Stimulated activated CD4-positive, alpha-beta T cell treated with anti-CD3 and anti-CD28 coated beads, Interleukin-1b, Interleukin-23, amount 100 ng/mL, for 1 hour (primary cell): ENCODE results near the gene DOCK6.
"Not testable (repeated sequence)": the region's sequence is repeated elsewhere in the genome, so short reads cannot be mapped to it uniquely, and the experiment has no call there.

Source experiments
- DNase-seq, 2 donors: peaks; one replicate each; pipeline ENCODE4 v3.0.0-alpha.2; 2020; ENCODE audit warnings: low read depth in 2 of 2

DOCK6 gene

DNA sequence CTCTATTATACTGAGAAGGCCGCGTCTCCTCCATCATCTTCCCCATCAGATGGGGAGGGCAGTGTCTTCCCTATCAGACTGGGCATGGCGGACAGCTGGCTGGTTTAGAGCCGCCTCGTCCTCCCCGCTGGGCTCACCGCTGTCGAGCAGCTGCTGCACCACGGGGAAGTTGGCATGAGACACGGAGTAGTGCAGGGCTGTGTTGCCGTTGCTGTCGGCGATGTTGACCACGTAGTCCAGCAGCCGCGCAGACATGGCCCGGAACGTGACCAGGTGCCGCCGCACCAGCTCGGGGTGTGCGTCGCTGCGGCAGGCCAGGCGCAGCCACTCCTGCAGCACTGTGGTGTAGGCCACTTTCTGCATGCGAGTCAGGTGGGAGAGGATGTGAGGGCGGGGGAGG, 88.0 kb downstream of the DOCK6 start:
- no peak for DNase-seq

DNA sequence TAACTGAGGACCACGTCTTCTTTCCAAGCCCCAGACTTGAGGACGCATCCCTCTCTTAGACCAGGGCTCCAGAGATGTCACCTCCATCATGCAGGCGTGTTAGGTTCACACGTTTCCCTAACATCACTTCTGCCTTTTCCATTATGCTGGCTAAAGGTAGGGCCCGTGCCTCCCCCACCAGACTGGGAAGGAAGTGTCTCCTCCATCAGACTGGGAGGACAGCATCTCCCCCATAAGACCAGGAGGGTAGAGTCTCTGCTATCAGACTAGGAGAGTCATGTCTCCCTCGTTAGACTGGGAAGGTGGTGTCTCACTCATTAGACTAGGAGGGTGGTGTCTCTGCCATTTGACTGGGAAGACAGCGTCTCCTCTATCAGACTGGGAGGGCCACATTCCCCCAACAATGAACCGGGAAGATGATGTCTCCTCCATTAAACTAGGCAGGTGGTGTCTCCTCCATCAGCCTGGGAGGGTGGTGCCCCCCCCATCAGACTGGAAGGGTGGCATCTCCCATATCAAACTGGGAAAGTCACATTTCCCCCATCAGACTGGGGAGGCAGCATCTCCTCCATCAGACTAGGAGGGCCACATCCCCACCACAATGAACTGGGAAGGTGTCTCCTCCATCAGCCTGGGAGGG, 88.7 kb downstream of the DOCK6 start:
- no peak for DNase-seq

DNA sequence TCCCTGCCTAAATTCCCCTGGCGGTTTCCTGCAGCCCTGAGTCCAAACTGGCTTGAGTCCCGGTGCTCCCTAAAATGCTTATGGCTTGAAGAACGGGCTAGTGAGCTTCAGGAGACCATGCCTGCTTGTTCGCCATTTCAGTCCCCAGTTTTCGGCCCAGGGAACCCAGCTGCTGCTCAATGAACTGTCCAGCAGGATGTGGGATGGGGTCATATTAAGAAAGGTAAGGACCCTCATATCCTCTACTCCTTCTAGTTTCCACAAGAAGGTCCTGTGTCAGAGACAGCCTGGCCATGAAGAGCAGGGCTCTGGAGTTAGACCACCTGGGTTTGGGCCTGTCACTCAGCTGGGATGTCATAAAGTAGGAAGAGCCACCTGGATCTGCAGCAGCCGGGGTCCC, 89.7 kb downstream of the DOCK6 start:
- no peak for DNase-seq

DNA sequence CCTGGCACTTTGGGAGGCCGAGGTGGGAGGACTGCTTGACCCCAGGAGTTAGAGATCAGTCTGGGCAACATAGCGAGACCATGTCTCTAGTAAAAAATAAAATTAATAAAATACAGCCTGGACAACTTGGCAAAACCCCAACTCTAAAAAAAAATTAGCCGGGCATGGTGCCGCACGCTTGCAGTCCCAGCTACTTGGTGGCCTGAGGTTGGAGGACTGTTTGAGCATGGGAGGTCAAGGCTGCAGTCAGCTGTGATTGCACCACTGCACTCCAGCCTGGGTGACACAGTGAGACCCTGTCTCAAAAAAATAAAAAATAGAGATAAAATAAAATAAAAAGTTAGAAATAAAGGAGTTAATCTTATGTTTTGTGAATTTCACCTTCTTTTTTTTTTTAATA, 91.2 kb downstream of the DOCK6 start:
- no peak for DNase-seq

DNA sequence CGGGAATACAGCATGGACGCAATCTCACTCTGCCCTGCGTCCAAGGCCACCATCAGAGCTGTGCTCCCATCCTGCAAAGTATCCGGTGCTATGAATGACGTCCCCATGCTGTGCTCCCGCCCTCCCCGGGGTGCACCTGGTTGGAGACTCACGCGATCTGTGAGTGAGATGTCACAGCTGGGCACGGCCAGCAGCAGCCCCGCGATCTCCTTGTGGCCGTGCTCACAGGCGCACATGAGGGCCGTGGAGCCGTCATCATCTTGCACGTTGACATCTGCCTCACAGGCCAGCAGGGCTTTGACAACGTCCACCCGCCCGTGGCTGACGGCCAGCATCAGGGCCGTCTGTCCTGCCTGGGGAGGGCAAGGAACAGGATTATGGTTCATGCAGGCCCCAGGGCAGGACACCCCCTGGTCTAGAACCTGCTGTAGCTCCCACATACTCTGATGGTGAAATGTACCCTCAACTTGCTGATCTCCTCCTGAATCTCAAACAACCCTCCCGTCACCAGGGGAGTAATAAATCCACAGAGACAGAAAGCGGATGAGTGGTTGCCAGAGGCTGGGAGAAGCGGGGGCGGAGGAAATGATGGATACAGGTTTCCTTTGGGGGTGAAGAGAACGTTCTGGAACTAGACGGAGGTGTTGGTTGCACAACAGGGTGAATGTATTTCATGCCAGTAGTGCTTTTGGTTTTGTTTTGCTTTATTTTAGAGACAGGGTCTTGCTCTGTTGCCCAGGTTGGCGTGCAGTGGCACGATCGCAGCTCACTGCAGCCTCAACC, 92.2 kb downstream of the DOCK6 start:
- DNase-seq = no peak

DNA sequence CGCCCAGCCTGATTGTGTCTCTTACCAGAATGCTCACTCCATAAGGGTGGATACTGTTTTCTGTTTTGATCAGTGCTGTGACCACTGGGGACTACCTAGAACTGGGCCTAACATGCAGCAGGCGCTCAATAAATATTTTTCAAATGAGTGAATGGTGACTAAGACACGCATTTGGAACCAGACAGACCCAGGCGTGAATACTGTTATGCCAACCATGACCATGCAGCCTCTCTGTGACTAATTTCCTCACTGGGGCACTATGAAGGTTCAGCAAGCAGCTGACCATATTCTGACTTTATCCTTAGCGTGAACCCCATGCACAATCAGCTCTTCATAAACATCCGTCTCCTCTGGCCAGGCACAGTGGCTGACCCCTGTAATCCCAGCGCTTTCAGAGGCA, 93.8 kb downstream of the DOCK6 start:
- no peak for DNase-seq

DNA sequence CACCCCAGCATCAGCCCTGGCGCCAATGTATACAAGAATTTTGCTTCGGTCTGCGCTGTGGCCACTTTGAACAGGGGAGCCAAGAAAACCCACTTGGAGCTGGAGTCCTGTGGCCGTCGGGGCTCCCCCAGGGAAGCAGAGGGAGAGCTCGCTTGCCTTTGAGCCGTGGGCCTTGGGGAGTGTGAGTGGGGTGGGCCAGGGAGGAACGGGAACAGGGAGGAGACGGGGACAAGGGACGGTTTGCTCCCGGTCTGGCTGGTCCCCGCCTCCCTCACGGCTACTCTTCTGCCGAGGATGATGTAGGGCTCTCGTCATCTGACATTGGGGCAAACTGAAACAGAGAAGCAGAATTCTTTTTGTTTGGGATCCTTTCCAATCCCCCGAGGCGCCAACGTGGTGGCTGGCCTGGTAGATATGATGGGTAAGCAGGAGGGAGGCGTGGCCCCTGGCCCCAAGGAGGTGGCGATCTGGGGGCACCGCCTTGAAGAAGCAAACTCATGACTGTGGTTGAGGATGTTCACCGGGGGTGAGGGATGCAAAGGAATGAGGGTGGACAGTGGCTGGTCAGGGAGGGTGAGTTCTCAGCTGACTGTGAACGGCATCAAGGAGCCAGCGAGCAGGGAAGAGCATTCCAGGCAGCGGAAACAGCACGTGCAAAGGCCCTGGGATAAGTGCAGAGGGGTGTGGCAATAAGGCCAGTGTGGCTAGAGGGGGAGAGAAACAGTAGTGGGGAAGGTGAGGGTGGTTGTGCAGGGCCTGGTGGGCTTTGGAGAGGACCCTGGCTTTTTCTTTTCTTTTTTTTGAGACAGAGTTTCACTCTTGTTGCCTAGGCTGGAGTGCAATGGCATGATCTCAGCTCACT, 95.8 kb downstream of the DOCK6 start:
- no peak for DNase-seq

DNA sequence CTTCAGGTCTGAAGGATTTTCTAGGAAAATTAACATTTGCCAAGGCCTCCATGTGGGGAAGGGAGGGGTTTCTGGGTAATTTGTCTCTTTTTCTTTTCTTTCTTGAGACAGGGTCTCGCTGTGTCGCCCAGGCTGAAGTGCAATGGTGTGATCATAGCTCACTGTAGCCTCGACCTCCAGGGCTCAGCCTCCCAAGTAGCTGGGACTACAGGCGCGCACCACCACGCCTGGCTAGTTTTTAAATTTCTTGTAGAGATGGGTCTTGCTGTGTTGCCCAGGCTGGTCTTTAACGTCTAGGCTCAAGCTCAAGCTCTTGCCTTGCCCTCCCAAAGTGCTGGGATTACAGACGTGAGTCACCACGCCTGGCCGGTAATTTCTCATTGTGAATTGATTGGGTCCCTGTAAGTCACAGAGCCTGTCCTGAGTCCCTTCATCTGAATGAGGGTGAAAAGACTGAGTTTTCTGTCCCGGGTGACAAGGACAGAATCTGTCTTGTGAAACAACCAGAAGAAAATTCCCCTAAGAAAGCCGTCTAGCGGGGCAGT, 96.8 kb downstream of the DOCK6 start:
- no peak for DNase-seq

DNA sequence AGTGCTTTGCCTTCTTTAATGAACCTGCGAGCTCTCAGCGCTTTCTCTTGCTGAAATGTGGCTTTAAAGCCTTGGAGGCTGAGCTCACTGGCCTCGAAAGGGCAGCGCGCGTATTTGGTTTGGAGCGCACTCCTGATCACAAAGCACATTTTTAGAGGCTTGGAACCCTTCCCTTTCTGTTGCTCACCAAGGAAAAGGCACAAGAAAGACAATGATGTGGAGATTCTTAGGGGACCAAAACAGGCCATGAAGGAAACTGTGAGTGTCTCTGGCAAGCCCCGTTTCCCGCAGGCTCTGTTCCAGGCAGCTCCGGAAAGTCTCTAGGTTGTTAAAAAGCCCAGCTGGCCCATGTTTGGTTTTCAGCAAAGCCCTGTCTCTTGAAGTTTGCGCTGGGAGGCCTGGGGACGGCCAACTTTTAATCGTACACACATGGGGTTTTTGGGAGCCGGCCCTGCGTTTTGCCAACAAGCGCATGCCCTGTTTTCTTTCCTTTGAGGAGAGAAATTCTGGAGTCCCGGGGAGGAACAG, 97.4 kb downstream of the DOCK6 start:
- DNase-seq = no peak

DNA sequence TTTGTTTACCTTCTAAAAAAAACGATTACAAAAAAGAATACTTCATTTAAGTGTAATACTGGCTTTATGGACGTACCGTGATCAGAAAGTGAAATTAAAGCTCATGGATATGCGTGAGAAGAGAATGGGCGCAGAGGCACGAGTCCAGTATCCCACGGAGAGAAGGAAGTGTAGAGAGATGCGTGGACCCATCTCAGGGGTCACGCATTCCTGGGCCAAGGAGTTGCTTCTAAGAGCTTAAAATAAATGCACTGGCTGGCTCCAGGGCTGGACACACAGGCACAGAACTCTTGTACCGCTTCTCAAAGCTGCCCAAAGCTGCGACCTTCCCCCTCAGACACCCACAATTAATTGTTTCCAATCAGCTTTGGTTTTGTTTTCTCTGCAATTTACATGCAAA, 98.0 kb downstream of the DOCK6 start:
- no peak for DNase-seq

DNA sequence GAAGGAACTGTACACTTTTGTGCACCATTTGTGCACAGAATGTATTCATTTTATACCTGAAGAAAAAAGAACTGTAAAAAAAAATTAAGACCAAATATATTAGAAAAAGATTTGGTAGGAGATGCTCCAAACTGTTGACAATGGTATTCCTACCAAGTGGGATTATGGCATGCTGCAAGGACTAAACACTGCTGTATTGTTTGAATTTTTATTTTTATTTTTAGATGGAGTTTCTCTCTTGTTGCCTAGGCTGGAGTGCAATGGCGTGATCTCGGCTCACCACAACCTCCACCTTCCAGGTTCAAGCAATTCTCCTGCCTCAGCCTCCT, 101.9 kb downstream of the DOCK6 start:
- not testable (repeated sequence) for DNase-seq

DNA sequence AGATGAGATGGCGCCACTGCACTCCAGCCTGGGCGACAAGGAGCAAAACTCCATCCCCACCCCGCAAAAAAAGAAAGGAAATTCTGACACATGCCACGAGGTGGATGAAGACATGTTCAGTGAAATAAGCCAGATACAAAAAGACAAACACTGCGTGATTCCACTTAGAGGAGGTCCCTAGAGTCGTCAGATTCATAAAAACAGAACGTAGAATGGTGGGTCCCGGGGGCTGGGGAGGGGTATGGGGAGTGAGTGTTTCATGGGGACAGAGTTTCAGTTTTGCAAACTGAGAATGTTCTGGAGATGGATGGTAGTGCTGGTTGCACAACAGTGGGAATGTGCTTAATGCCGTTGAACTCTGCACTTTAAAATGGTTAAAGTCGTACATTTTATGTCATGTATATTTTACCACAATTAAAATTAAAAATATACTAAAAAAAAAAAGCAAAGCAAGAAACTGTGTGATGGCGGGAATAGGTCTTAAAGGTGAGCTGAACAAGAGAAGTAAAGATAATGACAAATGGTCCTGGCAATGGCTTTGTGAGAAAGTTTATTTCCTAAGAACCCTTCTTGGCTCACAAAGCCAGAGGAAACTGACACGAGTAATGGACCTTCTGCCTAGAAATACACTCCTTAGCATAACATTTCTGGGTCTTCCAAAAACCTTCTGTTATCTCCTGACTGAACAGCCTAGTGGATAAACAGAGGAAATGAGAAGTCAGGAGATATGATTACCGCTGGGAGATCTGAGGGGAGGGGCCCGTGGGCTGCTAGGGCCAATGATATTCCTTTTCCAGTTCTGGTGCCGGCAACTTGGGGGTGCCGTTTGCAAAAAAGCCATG, 102.5 kb downstream of the DOCK6 start:
- no peak for DNase-seq

DNA sequence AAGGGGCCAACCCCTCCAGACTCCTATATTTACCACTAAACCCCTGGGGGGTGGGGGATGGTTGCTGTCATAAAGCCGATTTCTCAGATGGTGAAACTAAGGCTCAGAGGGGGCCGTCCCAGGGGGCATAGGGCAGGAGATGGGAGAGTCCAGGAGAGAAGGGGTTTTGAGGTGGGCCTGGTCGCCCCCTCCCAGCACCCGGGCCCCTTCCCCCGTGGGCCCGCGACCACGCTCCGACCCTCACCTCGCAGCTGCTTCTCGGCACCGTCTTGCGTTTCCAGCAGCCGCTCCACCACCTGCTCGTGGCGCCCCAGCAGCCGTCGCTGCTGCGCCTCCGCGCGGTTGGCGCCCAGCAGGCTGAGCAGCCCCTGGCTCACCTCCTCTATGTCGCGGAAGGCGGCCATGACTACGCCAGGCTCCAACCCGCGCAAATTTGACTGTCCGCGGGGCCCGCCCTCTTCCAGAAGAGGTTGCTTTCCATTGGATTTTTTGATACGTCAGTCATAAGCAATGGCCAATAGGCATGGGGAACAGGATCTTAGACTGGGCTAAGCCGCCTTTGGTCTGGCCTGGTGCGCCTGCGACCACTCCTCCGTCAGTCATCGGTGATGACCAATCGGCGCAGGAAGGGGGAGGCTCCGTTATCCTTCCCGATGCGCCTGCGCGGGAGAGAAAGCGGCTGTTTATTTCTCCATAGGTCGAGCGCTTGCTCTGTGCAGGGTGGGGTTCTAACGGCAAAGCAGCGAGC, 106.8 kb downstream of the DOCK6 start, which contains the start of gene SPC24:
TSS of gene SPC24 (minus strand) at position 410 of the 748 bp plus-strand sequence. CDS start at position 404, 6 bp downstream.
- peak; percentile 61 to 80 for DNase-seq

DNA sequence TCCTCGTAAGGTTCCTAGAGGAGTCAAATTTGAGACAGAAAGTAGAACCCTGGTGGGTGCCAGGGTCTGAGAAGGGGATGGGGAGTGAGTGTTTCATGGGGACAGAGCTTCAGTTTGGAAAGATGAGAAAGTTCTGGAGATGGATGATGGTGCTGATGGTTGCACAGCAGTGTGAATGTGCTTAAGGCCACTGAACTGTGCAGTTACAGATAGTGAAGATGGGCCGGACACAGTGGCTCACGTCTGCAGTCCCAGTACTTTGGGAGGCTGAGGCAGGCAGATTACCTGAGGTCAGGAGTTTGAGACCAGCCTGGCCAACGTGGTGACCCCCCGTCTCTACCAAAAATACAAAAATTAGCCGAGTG, 107.7 kb downstream of the DOCK6 start:
- DNase-seq = no peak

DNA sequence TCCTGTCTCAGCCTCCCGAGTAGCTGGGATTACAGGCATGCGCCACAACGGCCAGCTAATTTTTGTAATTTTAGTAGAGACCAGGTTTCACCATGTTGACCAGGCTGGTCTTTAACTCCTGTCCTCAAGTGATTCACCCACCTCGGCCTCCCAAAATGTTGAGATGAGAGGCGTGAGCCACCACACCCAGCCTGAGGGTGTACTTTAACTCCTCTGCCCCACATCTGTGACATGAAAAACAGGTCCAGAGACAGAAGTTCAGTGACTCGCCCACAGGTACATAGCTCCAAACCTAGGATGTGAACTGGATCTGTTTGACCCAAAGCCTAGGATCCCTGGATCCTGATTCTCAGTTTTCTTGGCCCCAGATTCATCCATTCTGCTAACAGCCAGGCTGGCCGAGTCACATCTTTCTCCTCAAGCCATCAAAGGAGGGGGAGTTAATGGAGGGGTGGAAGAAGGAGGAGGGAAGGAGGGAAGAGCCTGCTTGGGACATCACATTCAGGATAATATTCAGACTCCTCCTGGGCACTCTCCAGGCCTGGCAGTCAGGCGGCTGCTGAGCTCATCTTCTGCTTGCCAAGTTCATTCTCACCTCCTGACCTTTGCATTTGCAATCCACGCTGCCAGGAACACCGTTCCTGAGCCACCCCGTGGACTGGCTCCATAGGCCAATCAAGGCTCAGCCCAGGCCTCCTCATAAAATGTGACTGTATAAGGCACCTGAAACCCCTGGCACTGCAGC, 109.8 kb downstream of the DOCK6 start:
- DNase-seq = no peak

DNA sequence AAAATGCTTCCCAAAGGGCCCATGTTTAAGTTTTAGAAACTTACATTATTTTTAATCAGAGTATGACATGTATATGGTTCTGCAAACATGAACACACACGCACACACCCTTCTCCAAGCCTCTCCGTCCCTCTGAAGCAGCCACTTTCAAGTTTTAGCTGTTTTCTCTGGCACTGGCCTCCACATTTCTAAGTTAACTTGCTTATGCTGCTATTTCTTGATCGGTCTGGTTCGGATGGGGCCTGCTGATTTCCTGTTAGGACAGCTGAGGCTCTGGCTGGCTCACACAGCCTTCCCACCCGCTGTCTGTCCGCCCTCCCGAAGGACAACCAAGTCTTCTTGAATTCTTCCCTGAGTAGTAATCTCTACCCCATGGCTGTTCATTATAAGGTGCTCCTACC, 111.1 kb downstream of the DOCK6 start:
- no peak for DNase-seq
